GM18909 (cell line): Measurements from ENCODE around the gene LYST.
A peak's percentile ranks its signal among the peaks of the same experiment; 100 is the strongest.
"Not testable (repeated sequence)": the region's sequence is repeated elsewhere in the genome, so short reads cannot be mapped to it uniquely, and the experiment has no call there.

Experiments used
- ATAC-seq: cut with Tn5 transposase; IDR thresholded peaks from one replicate; pipeline ENCODE4 v1.9.1; 2021; ENCODE audit warnings: mild to moderate bottlenecking; ENCODE audit not compliant: unreplicated experiment, poor library complexity

Gene LYST

DNA sequence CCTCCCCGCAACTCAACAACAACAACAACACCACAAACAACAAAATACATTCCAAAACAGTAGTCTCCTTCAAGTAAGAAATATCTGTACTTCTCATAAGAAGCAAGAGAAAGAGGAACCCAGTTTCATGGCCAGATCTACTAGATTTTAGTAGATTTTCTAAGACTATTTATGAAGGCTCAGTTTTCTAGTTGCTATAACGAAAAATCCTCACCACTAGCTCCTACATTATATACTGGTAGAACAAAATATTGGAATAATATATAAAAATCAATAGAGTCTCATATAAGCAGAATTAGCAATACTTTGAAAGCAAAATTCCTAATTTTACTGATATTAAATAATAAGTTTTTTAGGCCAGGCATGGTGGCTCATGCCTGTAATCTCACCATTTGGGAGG, 86.9 kb downstream of the LYST start:
- no peak for ATAC-seq

DNA sequence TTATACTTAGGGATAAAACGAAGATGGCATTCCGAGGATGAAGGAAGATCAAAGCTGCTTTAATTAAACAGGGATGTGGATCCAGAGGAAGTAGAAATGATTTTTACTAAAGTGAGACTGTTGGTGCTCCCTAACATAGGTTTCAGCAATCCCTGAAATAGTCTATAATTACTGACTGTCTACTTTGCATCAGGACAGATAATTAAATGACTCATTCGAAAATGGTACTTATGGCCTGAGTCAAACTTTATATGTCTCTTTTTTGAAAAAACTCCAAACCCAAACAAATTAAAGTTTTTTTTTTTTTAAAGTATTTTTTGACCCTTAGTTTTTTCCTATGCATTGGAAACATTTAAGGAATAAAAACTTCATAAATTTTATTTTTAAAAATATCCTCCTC, 90.3 kb downstream of the LYST start:
- no peak for ATAC-seq

DNA sequence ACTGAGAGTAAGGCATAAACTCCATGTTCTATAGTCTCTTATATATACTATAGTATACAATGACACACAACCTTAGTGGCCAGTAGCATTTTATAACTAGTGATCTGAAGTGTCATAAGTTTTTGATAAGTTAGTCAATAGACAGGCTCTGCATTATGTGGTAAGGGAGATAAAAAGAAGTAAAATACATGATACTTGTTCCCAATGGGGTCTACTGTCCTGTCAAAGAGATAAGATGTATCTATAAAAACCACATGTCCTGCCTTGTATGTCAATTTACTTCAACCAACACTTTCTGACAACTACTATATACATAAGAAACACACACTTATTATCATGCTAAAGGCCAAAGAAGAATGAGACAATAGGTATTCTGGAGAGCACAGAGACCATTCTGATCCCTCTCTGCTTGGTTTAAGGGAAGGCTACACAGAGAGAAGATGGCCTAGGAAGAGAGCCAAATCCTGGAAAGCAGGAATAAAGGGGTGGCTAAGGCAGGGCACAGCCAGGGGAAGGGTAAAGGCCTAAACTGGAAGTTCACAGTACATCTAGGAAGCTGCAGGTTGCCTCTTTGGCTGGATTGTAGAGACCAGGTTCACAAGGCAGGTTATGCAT, 91.4 kb downstream of the LYST start:
- no peak for ATAC-seq

DNA sequence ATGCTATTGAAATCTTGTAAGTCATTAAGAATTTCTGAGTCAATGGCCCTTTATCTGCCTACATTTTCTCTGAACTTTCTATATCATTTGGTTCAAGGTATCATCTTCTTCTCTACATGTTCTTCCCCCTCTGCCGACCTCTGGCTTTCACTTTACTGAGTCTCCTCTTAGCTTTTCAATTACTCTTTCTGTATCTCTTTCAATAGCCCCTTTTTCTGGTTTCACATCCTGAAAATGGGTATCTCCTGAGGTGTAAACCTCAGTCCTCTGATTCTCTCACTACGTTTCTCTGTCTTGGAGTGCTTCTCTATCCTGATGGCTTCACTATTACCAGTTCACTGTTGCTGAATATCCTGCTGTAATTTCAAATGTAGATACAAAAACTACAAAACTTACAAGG, 98.9 kb downstream of the LYST start:
- ATAC-seq: peak; percentile 98

DNA sequence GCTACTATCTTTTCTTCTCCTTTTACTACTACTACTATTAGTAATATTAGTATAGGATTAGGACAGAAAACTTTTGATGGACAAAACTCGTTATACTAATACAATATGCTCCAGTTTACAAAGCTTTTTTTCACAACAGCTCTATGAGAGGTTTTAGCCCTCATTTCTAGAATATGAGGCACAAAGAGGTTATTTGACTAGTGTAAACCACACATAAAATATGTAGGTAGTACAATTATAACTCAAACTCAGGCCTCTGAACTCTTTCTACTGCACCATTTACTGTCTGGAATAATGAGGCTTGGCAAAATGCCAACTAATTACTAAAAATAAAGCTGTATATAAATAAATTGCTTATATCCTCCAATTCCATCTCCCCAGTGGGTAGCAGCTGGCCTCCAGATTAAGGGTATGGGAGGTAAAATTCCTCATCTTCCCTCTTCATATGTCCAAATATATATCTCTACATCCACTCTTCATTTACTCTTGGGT, 99.9 kb downstream of the LYST start:
- no peak for ATAC-seq

DNA sequence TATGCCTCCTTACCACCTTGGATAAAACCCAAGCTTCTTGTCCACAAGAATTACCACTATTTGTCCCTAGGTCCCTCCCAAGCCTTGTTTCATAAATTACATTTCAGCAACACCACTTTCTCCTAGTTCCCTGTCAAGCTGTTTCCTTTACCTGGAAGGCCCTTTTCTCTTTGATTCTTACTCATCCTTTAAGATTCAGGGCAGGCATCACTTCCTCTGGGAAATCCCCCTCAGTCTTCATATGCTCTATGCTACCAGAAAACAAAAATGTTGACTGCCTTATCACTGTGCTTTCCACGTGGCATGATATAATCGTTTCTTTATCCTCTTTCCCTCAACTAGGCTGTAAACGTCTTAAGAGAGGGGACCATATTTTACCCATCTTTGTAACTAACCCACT, 102.7 kb downstream of the LYST start:
- ATAC-seq: peak; percentile 48

DNA sequence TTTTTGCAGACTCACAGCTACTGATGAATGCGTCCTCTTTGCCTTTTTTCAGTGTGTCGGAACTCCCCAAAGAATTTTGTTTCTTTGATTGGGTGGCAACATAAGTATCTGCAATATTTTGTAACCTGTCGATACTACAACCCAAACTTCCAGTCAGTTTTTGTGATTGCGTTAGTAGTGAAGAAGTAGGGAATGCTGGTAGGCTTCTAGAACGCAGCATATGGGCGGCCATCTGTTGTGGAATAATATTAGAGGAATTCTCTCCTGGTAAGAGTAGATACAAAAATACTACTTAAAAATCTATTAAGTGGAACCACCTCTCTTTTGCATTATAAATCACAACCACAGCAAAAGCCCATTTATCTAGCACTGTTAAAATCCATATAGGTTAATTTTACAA, 107.4 kb downstream of the LYST start:
- no peak for ATAC-seq

DNA sequence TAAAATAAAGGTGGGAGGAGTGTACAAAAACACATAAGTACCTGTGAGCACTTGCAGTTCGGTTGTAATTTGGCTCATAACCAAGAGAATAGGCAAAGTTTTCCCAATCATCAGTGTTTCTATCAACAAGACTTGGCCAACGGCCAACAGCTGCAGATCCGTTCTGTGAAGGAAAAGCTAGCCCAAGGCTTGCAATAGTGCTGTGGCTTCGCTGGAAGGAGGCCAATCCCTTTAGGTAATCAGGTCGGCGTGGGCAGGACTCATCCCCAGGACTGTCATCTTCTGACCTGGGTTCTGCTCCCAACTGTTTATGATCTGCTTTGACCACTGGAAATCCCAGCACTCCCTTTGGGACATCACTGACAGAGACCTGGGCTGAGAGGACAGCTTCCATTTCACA, 107.8 kb downstream of the LYST start:
- no peak for ATAC-seq

DNA sequence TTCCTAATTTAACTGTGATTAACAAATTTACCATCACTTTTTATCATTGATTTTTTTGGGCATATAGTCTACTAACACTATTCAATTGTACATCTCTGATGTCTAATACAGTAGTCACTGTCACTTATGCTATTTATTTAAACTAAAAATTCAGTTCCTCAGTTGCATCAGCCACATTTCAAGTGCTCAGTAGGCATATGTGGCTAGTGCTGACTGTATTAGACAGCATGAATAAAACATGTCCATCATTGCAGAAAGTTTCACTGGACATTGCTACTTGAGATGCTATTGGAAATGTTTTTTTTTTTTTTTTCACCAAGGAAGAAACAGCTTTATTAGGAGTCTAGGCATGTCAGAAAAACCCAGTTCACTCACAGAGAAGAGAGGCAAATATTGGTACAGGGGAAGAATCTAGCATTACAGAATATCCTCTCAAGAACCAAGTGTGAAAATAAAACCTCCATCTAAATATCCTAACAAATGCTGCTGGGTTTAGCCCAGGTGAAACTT, 109.1 kb downstream of the LYST start:
- no peak for ATAC-seq

DNA sequence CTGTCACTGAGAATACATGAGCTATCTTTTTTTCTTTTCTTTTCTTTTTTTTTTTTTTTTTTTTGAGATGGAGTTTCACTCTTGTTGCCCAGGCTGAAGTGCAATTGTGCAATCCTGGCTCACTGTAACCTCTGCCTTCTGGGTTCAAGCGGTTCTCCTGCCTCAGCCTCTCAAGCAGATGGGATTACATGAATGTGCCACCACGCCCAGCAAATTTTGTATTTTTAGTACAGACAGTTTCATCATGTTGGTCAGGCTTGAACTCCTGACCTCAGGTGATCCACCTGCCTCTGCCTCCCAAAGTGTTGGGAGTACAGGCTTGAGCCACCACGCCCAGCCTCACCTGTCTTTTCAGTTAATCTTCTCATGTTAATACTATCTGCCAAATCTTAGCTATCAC, 112.5 kb downstream of the LYST start:
- not testable (repeated sequence) for ATAC-seq

DNA sequence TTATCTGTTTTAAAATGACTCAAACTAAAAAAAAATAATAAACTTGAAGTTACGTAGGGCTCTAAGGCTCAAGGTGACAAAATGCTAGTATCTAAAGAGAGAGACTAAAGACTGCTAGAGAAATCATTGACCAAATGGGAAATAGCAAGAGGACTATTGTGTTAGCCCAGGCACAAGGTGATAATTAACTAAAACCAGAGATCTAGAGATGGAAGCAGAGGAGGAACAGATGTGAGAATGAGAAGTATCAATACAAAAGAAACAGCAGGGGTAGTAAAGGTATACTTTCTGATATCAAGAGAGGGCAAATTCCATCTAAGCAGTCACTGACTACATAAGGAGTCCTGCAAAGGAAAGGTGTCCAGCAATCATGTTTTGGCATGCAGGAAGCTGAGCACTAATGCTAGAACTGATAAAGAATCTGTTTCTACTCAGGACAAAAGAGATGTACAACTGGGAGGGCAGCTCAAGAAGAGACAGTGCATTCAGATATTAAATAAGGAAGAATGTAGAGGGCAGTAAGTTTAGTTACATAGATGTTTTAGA, 116.9 kb downstream of the LYST start:
- ATAC-seq: no peak

DNA sequence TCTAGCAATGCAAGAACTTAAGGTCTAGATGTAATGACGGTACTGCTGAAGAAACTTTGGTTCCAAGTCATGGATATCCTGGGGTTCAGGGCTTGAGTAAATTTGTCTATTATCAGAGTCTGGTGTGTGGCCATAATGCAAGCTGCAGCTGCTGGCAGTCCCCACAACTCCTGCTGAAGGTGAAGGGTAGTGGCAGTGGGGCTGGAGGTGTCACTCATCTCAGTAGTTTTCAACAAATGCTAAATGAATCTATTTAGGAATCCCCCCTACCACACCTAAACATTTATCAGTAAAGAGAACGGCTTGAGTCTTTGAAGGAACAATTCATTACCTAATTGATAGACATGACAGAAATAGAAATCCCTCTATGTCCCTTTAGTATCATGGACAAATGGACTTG, 118.0 kb downstream of the LYST start:
- ATAC-seq: no peak

DNA sequence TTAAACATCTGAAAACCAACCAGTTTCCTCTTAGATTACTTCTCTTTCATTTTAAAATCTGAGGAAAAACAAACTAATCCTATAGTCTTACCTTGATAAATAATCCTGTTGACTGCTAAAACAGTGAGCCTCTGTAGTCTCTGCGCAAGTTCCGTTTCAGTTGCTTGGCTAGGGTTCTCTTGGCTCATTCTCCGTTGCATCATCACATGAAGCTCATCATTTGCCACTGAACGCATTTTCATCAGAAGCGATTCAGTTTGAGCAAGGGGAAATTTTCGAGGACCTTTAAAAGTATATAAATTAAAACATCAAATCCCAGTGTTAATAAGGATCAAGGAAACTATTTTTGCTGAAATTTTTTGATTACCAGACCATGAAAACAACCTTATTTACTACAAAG, 120.5 kb downstream of the LYST start:
- no peak for ATAC-seq

DNA sequence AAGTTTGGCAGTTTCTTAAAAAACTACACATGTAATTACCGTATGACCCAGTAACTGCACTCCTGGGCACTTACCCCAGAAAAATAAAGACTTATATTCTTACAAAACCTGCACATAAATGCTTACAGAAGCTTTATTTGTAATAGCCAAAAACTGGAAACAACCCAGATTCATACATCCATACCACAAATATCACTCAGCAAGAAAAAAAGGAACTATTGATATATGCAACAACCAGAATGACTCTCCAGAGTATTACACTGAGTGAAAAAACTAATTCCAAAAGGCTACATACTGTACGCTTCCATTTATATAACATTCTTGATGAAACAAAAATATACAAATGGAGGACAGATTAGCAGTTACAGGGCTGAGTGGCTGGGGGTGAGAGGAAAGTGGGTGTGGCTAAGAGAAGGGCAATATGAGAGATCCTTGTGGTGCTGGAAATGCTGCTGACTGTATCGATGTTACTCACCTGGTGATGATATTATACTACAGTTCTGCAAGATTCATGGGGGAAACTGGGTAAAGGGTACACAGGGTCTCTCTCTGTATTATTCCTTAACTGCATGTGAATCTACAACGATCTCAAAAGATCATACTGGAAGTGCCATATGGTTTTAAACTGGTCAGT, 121.1 kb downstream of the LYST start:
- no peak for ATAC-seq

DNA sequence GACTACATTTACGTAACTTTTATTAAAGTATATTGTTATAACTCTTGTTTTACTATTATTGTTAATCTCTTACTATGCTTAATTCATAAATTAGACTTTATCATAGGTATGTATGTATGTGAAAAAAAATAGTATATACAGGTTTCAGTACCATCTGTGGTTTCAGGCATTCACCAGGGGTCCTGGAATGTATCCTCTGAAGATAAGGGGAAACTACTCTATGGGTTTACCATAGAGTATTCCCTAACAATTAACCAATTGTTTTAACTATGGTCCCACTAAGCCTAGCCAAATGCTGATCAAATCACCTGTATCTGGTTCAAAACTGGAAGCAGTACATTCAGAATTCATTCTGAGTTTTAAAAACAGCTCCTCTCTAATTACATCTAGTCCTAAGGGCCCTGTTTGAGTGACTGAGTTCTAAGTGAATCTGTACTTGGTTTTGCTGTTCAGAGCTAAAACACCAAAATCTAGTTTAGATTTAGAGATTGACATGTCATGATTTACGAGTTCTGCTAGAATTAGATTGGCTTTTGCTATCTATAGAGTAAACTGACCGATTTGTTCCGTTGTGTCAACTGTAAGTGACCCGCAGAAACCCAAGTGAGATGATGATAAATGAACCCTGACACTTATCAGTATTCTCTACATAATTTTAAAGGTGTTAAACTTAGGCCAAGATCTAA, 123.6 kb downstream of the LYST start:
- ATAC-seq: no peak

DNA sequence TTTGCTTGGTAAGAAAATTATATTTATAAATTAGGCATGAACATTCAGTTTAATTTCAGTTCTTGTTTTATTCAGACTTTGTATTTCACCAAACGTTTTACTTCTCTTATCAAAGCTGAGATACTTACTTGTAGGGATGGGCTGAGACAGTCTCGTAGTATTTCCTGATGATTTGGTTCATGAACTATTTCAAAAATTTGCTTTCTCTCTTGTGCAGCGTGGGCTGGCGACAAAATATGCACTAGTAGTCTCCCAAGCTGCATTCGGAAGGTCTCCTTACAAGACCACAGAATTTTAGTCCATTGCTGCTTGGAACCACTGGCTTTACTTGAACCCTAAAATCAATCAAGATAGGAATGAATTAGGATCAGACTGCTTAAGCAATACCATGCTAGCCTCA, 125.4 kb downstream of the LYST start:
- no peak for ATAC-seq

DNA sequence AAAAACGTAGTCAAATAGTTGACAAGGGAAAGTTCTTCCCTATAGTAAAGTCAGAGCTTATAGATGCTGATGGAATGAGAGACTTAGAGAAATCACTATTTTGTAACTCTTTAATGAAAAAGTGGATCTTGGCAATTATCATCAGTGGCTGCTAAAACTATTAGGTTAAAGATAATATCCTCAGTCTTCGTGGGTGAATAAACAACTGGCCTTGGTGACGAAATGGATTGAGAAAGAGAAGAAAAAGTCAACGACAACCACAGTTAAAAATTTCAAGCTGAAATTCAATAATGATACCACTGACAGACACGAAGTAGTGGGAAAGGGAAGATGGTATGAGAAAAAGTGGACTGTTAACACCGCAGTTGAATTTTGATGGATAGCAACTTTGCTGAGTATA, 127.1 kb downstream of the LYST start:
- no peak for ATAC-seq

DNA sequence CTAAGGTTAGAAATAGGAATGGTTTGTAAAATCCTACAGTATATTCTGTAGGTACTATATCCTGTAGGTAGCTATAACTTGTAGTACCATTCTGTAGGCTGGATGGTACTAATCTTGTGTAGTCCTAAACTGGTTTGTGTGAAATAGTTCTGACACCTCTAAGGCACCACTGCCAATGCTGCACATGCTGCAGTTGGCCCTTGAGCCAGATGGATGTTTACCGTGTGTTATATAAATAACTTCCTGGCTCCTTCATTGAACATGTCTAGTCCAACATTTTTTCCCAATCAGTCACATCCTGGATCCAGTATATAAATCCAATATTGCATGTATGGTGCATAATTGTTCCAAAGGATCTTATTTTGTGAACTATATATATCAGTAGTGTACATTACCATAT, 127.6 kb downstream of the LYST start:
- no peak for ATAC-seq

DNA sequence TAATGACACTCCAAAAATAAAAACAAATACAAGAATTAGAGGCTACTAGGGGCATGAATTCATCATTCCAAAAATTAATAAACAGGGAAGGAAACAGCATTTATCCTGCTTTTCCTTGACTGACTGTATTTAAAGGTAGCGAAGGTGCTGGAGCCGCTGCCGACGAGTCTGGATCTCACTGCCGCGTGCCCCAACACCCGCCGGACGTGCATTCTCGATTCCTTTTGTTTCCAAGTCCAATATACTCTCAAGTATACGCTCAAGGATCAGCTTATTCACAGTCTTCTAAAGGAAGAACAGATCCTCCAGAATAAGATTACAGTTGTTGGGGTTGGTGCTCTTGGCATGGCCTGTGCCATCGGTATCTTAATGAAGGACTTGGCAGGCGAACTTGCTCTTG, 129.0 kb downstream of the LYST start:
- ATAC-seq: no peak

DNA sequence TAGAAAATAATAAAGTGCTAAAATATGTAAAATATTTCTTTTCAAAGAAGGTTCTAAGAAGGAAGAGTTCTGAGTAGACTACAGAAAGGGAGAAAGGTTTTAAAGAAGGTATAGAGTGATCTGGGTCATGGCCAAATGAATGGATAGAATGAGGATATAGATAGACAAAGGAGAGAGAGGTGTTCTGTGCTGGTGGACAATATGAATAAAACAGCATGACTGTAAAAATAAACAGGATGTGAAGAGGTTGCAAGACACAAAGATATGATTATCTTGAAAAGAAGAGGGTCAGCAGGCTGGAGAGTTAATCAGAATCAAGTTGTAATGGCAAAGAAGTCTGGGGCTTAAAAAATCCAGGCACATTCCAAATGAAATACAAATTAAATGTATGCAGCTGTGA, 130.4 kb downstream of the LYST start:
- no peak for ATAC-seq

DNA sequence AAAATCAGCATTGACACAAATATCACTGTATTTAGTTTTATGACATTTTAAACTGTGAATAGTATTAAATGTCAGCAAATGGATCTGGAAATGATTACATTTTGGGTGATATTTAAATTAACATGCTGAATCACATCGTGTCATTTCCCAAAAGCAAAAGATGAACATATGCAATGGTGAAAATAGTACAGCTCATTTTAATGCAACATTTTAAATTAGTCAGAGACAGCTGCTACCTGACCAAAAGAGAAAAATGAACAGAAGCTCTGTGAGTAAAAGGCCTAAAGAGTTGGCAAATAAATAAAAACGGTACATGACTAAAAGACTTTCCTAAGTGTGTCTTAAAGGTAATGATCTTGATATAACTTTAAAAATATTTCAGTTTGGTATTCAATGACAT, 131.1 kb downstream of the LYST start:
- ATAC-seq: no peak
